CD4-positive, alpha-beta memory T cell (primary cell): ENCODE results near the gene CLRN1. TPM values are rescaled to one million over a fixed set of nuclear protein-coding genes. Genes with fewer than 3 reads are reported as not detected.

ENCODE experiments used
- CTCF ChIA-PET: fragments of 350-600 bp; sonication (Branson Sonifier 250); formaldehyde crosslinking; loops from one replicate; lab custom pipeline; 2021; ENCODE audit warnings: inconsistent platforms; ENCODE audit not compliant: partially characterized antibody; lab: Charles Lee
- POLR2A ChIA-PET: fragments of 350-600 bp; sonication (Branson Sonifier 250); formaldehyde crosslinking; loops from one replicate; lab custom pipeline; 2021; ENCODE audit not compliant: partially characterized antibody; lab: Charles Lee
- DNase-seq, 5 donors: peaks; one replicate each; pipeline versions ENCODE4 v3.0.0 to v3.0.0-alpha.2; 2020 to 2022; ENCODE audit warnings: mixed read lengths in 1 of 5
- H3K27ac ChIP-seq: one replicate; pipeline ENCODE4 v1.7.0; 2013; ENCODE audit warnings: low read depth, low read length
- H3K27me3 ChIP-seq: 2 replicates; pipeline ENCODE4 v1.7.0; 2013; ENCODE audit warnings: mild to moderate bottlenecking, low read length, moderate library complexity; ENCODE audit not compliant: insufficient read depth
- H3K36me3 ChIP-seq: 2 replicates; pipeline ENCODE4 v1.7.0; 2013; ENCODE audit warnings: mild to moderate bottlenecking, low read length, moderate library complexity; ENCODE audit not compliant: insufficient read depth
- H3K4me1 ChIP-seq: 2 replicates; pipeline ENCODE4 v1.7.0; 2013; ENCODE audit warnings: mild to moderate bottlenecking, low read length, moderate library complexity; ENCODE audit not compliant: insufficient read depth
- H3K4me3 ChIP-seq, 2 donors: one replicate each; pipeline ENCODE4 v1.7.0; 2013; ENCODE audit warnings: low read length in 2 of 2, mild to moderate bottlenecking in 1 of 2
- H3K9me3 ChIP-seq, 2 donors: one replicate each; pipeline ENCODE4 v1.7.0; 2013; ENCODE audit warnings: low read length in 2 of 2, control low read depth in 1 of 2; ENCODE audit not compliant: control insufficient read depth in 1 of 2
- H3K27ac Mint-ChIP-seq, 7 donors: one replicate each; pipeline ENCODE4 v1.8.0; 2020 to 2021; ENCODE audit warnings: mixed read lengths in 7 of 7, mild to moderate bottlenecking in 6 of 7, inconsistent platforms in 3 of 7, moderate library complexity in 3 of 7
- H3K27me3 Mint-ChIP-seq, 2 donors: one replicate each; pipeline ENCODE4 v1.8.0; 2020 to 2021; ENCODE audit warnings: mixed read lengths in 2 of 2
- H3K36me3 Mint-ChIP-seq, 2 donors: one replicate each; pipeline ENCODE4 v1.8.0; 2020 to 2021; ENCODE audit warnings: mixed read lengths in 2 of 2, inconsistent platforms in 1 of 2, mild to moderate bottlenecking in 1 of 2
- H3K4me1 Mint-ChIP-seq, 4 donors: one replicate each; pipeline ENCODE4 v1.8.0; 2020 to 2021; ENCODE audit warnings: mixed read lengths in 4 of 4, mild to moderate bottlenecking in 1 of 4
- H3K4me3 Mint-ChIP-seq, 8 donors: one replicate each; pipeline ENCODE4 v1.8.0; 2020 to 2021; ENCODE audit warnings: mixed read lengths in 8 of 8, mild to moderate bottlenecking in 7 of 8, moderate library complexity in 6 of 8, inconsistent platforms in 3 of 8
- H3K9me3 Mint-ChIP-seq, 8 donors: one replicate each; pipeline ENCODE4 v1.8.0; 2020 to 2021; ENCODE audit warnings: mixed read lengths in 8 of 8, mild to moderate bottlenecking in 5 of 8, inconsistent platforms in 3 of 8, moderate library complexity in 1 of 8
- intact Hi-C: fragments of 100-400 bp; cut with micrococcal nuclease; formaldehyde crosslinking; loops from one replicate; pipeline ENCODE4 v1.15.1; 2023
- polyA plus RNA-seq, 2 donors: library from polyadenylated mRNA; unstranded; fragments of 300-500 nt; fragmentation: Illumina TruSeq; gene quantifications; one replicate each; pipeline ENCODE4 v1.2.3, GENCODE V29; 2021
- total RNA-seq, 2 experiments: library from RNA; stranded (reverse); gene quantifications; one replicate each; pipeline ENCODE4 v1.2.3, GENCODE V29; 2021

CLRN1 gene
- total RNA-seq: not detected
- polyA plus RNA-seq: not detected

- H3K27me3 ChIP-seq: no peaks in the 10 kb centered on the region
- no peak within 1 kb of the TSS for H3K4me3 Mint-ChIP-seq
- H3K36me3 Mint-ChIP-seq: no peaks in the 10 kb centered on the region
- no peaks in the 10 kb centered on the region for H3K4me1 Mint-ChIP-seq
- no peaks in the 10 kb centered on the region for H3K4me1 ChIP-seq
- POLR2A ChIA-PET: no interaction called here
- H3K27me3 Mint-ChIP-seq: peaks cover 9 to 15% of the 10 kb centered on the region in 2 donors
- DNase-seq: no peak
- H3K36me3 ChIP-seq: no peaks in the 10 kb centered on the region
- no peak within 1 kb of the TSS for H3K27ac ChIP-seq
- H3K9me3 ChIP-seq: no peaks in the 10 kb centered on the region
- H3K4me3 ChIP-seq: no peak within 1 kb of the TSS
- no peak within 1 kb of the TSS for H3K27ac Mint-ChIP-seq
- intact Hi-C loops: no loop called here
- peaks cover 0 to 2% (median 0%) of the 10 kb centered on the region in 8 donors for H3K9me3 Mint-ChIP-seq
- CTCF ChIA-PET: no interaction called here
Measured at GRCh38 chr3:150972366-150973071, at the start of gene CLRN1. CLRN1 (minus strand) TSS chr3:150972727; CDS start chr3:150972708, 19 bp downstream.

- Histone ChIP-seq H3K36me3 (no peaks in the 10 kb centered on the region), H3K4me3 (no peak overlapping the region), H3K9me3 (no peaks in the 10 kb centered on the region), H3K27ac (no peak overlapping the region), H3K4me1 (no peaks in the 10 kb centered on the region), H3K27me3 (peaks cover 3% of the 10 kb centered on the region)
- Mint-ChIP-seq H3K27me3 (peaks cover 3 to 8% of the 10 kb centered on the region in 2 donors), H3K36me3 (no peaks in the 10 kb centered on the region), H3K4me1 (no peaks in the 10 kb centered on the region), H3K27ac (no peak overlapping the region), H3K9me3 (no peaks in the 10 kb centered on the region), H3K4me3 (no peak overlapping the region)
- DNase-seq: no peak
- POLR2A ChIA-PET: no interaction called here
- CTCF ChIA-PET: no interaction called here
- intact Hi-C loops: no loop called here
Measured at GRCh38 chr3:151016478-151016795, 43.9 kb upstream of the CLRN1 start.

- no peaks in the 10 kb centered on the region for H3K9me3 ChIP-seq
- H3K36me3 ChIP-seq: no peaks in the 10 kb centered on the region
- H3K4me1 ChIP-seq: no peaks in the 10 kb centered on the region
- Mint-ChIP-seq H3K27ac (no peak overlapping the region), H3K4me1 (no peaks in the 10 kb centered on the region), H3K4me3 (no peak overlapping the region), H3K27me3 (peaks cover 3 to 5% of the 10 kb centered on the region in 2 donors), H3K36me3 (no peaks in the 10 kb centered on the region), H3K9me3 (no peaks in the 10 kb centered on the region)
- no peak overlapping the region for H3K4me3 ChIP-seq
- no peak overlapping the region for H3K27ac ChIP-seq
- ChIA-PET POLR2A (no interaction called here), CTCF (interaction anchor here (1.2 kb wide), 1 partner anchor 10 kb away, joined by 4 read pairs; no protein-coding TSS in a partner anchor)
- no peak for DNase-seq
- peaks cover 3% of the 10 kb centered on the region for H3K27me3 ChIP-seq
- intact Hi-C loops: no loop called here
Measured at GRCh38 chr3:151015767-151016477, 43.4 kb upstream of the CLRN1 start.

GRCh38 chr3:151015181-151015580 is 42.7 kb upstream of the CLRN1 start:
- no peak overlapping the region for H3K4me3 Mint-ChIP-seq
- POLR2A ChIA-PET: no interaction called here
- H3K4me3 ChIP-seq: no peak overlapping the region
- H3K27me3 ChIP-seq: peaks cover 3% of the 10 kb centered on the region
- H3K9me3 Mint-ChIP-seq: no peaks in the 10 kb centered on the region
- no peaks in the 10 kb centered on the region for H3K4me1 Mint-ChIP-seq
- CTCF ChIA-PET: interaction anchor here (1.2 kb wide), 1 partner anchor 9 kb away, joined by 4 read pairs; no protein-coding TSS in a partner anchor
- no peaks in the 10 kb centered on the region for H3K4me1 ChIP-seq
- H3K27ac ChIP-seq: no peak overlapping the region
- H3K27ac Mint-ChIP-seq: peak overlapping the region in 1 of 7 donors; percentile 5
- H3K36me3 ChIP-seq: no peaks in the 10 kb centered on the region
- H3K27me3 Mint-ChIP-seq: peaks cover 3 to 5% of the 10 kb centered on the region in 2 donors
- no peaks in the 10 kb centered on the region for H3K36me3 Mint-ChIP-seq
- no peaks in the 10 kb centered on the region for H3K9me3 ChIP-seq
- intact Hi-C loops: no loop called here
- no peak for DNase-seq

GRCh38 chr3:151014501-151015018 is 42.0 kb upstream of the CLRN1 start:
- no peak overlapping the region for H3K4me3 Mint-ChIP-seq
- POLR2A ChIA-PET: no interaction called here

GRCh38 chr3:151012753-151013152 is 40.2 kb upstream of the CLRN1 start:
- Mint-ChIP-seq H3K36me3 (no peaks in the 10 kb centered on the region), H3K27ac (no peak overlapping the region), H3K9me3 (no peaks in the 10 kb centered on the region), H3K4me1 (no peaks in the 10 kb centered on the region), H3K27me3 (peaks cover 5% of the 10 kb centered on the region in 2 donors), H3K4me3 (no peak overlapping the region)
- Histone ChIP-seq H3K27ac (no peak overlapping the region), H3K9me3 (no peaks in the 10 kb centered on the region), H3K4me1 (no peaks in the 10 kb centered on the region), H3K4me3 (no peak overlapping the region), H3K27me3 (peaks cover 3% of the 10 kb centered on the region), H3K36me3 (no peaks in the 10 kb centered on the region)
- CTCF ChIA-PET: no interaction called here
- POLR2A ChIA-PET: no interaction called here
- intact Hi-C loops: no loop called here
- no peak for DNase-seq

More at GRCh38 chr3:151014501-151015018, 42.0 kb upstream of the CLRN1 start:
- H3K9me3 Mint-ChIP-seq: no peaks in the 10 kb centered on the region
- intact Hi-C loops: no loop called here
- no peaks in the 10 kb centered on the region for H3K4me1 Mint-ChIP-seq
- CTCF ChIA-PET: interaction anchor here (1.2 kb wide), 1 partner anchor 9 kb away, joined by 4 read pairs; no protein-coding TSS in a partner anchor
- no peak overlapping the region for H3K27ac ChIP-seq
- H3K36me3 Mint-ChIP-seq: no peaks in the 10 kb centered on the region
- H3K27me3 Mint-ChIP-seq: peaks cover 3 to 5% of the 10 kb centered on the region in 2 donors
- peaks cover 3% of the 10 kb centered on the region for H3K27me3 ChIP-seq
- DNase-seq: no peak
- no peaks in the 10 kb centered on the region for H3K36me3 ChIP-seq
- no peaks in the 10 kb centered on the region for H3K9me3 ChIP-seq
- no peak overlapping the region for H3K4me3 ChIP-seq
- H3K4me1 ChIP-seq: no peaks in the 10 kb centered on the region
- H3K27ac Mint-ChIP-seq: no peak overlapping the region

- no peaks in the 10 kb centered on the region for H3K9me3 ChIP-seq
- Mint-ChIP-seq H3K4me1 (no peaks in the 10 kb centered on the region), H3K9me3 (no peaks in the 10 kb centered on the region), H3K27ac (no peak overlapping the region), H3K4me3 (no peak overlapping the region), H3K36me3 (no peaks in the 10 kb centered on the region), H3K27me3 (peaks cover 5 to 10% of the 10 kb centered on the region in 2 donors)
- peaks cover 3% of the 10 kb centered on the region for H3K27me3 ChIP-seq
- no peaks in the 10 kb centered on the region for H3K4me1 ChIP-seq
- ChIA-PET CTCF (no interaction called here), POLR2A (no interaction called here)
- no peak overlapping the region for H3K27ac ChIP-seq
- no peak overlapping the region for H3K4me3 ChIP-seq
- no peaks in the 10 kb centered on the region for H3K36me3 ChIP-seq
- DNase-seq: no peak
- intact Hi-C loops: no loop called here
Measured at GRCh38 chr3:151011427-151011826, 38.9 kb upstream of the CLRN1 start.
